ENCODE results near the gene CSGALNACT2.

The CSGALNACT2 gene

DNA sequence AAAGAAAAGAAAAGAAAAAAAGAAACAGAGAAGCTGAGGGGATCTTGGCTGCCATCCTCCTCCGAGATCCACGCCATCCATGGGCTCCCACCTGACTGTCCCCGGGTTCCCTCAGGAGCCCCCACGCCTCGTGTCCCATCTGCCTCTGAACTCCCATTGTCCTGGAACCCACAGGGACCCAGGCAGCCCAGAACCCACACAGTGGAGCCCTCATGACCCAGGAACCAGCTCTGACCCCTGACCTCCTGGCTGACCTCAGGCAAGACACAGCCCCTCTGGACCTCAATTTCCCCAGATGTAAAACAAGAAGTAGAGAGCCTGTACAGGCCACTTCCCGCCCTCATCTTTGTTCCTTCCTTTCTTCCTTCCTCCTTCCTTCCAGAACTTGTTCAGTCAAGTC, 88.2 kb downstream of the CSGALNACT2 start:
- TF ChIP-seq, protein P1, sequence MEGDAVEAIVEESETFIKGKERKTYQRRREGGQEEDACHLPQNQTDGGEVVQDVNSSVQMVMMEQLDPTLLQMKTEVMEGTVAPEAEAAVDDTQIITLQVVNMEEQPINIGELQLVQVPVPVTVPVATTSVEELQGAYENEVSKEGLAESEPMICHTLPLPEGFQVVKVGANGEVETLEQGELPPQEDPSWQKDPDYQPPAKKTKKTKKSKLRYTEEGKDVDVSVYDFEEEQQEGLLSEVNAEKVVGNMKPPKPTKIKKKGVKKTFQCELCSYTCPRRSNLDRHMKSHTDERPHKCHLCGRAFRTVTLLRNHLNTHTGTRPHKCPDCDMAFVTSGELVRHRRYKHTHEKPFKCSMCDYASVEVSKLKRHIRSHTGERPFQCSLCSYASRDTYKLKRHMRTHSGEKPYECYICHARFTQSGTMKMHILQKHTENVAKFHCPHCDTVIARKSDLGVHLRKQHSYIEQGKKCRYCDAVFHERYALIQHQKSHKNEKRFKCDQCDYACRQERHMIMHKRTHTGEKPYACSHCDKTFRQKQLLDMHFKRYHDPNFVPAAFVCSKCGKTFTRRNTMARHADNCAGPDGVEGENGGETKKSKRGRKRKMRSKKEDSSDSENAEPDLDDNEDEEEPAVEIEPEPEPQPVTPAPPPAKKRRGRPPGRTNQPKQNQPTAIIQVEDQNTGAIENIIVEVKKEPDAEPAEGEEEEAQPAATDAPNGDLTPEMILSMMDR (IDR thresholded peaks at IDR 0.05; ENCODE audit: insufficient read depth, low read depth, low read length, missing control alignments): no peak

DNA sequence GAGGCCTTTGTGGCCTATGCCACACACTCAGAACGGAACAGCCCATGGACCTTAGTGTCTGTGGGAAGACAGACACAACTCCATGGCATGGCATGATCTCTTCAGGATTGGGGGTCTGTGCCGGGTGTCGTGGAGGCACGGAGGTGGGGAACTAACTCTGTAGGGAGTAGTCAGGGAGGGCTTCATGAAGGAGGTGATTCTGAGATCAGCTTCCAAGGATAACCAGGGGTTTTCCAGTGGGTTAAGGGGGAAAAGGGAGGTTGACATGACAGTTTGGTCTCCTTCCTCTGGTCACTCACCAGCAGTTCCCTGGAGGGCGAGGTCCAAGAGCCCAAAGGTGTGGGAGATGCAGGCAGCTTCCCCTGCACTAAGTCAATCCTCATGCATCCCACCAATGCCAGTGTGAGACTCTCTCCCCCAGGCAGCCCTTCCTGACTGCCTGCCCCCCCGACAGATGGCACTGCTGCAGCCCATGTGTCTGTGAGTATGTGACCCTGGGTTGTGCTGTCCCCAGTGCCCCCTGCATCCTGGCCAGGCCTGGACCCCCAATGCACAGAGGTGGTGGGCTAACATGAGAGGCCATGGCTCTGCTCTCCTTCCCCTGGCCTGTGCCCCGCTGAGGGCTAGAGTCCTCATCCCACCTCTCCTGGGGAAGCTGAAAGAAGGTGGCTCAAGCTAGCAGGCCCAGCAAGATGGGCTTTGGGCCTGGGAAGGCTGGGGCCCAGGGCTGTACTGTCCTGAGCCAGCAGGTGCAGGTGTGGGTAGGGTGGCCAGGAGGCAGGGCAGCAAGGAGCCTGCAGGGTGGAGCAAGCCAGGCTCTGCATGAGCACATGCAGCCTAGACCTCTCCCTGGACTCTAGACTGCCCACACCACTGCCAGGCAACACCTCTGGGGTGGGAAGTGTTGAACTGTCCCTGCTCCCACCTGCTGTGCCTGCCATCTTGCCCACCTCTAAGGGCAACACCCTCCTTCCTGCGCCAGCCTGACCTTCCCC, 88.9 kb downstream of the CSGALNACT2 start:
- no peak overlapping the region for H3K4me3 ChIP-seq (ENCODE audit: low read length)
- TF ChIP-seq, protein P1 (IDR thresholded peaks at IDR 0.05; ENCODE audit: insufficient read depth, low read depth, low read length, missing control alignments): no peak
- DNase-seq (ENCODE audit: low read depth): no peak

More for the DNA sequence above, 88.2 kb downstream of the CSGALNACT2 start:
- H3K4me3 ChIP-seq (ENCODE audit: low read length): no peak overlapping the region
- DNase-seq (ENCODE audit: low read depth): no peak

DNA sequence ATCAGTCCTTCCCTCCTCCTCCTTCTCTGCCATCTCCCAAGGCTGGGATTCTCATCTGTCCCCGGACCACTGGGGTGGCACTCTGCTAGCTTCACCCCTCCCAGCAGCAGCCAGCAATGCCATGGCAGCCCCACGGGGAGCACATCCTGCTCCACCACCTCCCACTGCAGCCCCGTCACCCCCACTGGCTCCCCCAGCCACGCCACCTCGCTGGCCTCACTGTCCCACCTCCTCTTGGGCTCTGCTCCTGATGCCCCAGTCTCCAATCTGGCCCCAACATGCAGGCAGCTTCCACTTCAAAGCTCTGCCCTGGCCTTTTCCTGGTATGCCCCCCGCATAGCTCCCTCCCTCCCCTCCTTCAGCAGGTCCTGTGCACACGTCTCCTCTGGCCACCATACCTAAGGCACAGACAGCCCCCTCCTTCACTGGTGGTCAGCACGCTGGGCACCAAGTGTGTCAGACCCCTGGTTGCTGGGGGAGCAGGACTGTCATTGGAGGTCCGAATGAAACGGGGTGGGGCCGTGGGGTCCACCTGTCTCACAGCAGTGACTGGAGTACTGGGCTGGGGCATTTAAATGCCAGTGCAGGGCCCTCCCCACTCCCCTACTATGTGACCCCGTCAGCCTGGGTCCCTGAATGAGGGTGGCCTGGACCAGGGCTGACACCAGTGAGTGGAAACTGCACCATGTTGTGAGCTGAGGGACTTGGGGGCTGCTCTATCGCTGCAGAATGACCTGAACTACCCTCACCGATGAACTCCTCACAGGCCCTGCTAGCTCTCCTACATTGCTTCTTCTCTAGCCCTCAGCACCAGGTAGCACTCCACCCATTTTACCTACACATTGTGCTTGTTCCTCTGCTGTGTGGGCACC, 89.9 kb downstream of the CSGALNACT2 start:
- no peak for DNase-seq (ENCODE audit: low read depth)
- no peak overlapping the region for H3K4me3 ChIP-seq (ENCODE audit: low read length)
- TF ChIP-seq, protein P1 (IDR thresholded peaks at IDR 0.05; ENCODE audit: insufficient read depth, low read depth, low read length, missing control alignments): no peak

DNA sequence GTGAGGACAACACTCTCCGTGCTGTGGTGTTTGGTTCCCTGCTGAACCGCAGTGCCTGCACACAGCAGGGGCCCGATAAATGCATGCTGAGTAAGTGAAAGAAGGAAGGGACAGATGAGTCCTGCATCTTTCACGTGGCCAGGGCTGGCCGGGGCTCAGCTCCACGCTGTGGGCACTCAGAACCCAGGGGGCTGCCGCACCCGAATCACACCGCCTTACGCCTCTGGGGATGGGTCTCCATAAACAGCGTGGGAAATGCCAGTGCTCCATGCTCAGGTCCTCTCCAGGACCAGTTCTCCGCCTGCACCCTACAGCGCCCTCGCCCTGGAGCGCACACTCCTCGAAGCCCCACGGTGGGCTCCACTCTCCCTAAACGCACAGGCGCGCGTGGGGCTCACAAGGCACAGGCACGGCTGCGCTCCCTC, 90.5 kb downstream of the CSGALNACT2 start:
- TF ChIP-seq, protein P1 (IDR thresholded peaks at IDR 0.05; ENCODE audit: insufficient read depth, low read depth, low read length, missing control alignments): no peak
- H3K4me3 ChIP-seq (ENCODE audit: low read length): no peak overlapping the region
- no peak for DNase-seq (ENCODE audit: low read depth)

DNA sequence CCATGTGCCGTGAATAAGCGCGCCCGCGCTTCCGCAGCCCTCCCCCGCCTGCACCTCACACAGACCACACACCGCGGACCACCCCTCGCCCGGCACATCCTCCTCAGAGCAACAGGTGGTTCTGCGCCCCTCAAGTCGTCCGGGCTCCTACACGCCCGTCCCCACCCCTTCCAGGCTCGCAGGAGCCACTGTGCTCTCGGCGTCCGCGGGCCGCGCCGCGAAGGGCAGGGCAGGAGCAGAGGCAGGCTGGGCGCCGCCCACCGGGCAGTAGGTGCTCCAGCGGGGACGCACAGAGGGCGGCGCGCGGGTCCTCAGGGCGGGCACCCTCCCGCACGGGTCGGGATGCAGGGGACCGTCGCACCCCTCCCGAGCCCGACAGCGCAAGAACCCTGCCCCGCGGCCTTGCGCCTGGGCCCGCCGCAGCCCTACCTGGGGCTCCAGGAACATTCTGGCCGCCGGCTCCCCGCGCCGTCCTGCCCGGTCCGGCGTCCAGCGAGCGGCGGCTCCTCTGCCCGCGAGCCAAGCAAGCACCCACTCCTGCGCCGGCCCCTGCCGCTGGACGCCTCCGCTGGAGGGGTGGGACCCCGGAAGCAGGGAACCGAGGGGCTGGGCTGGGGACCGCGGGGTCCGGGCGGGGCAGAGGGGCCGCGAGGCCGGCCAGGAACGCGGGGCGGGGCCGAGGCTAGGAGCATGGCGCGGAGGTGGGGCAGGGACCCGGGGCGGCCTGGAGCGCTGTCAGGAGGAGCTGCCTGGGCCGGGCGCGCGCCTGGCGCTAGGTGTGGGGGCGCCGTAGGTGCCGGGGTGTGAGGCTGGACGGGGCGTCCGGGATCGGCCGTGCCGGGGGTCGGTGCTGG, 91.2 kb downstream of the CSGALNACT2 start:
- DNase-seq (ENCODE audit: low read depth): peak; percentile 16
- H3K4me3 ChIP-seq (ENCODE audit: low read length): no peak overlapping the region
- TF ChIP-seq, protein P1 (IDR thresholded peaks at IDR 0.05; ENCODE audit: insufficient read depth, low read depth, low read length, missing control alignments): no peak
